Panc1 (cell line): ENCODE measurements around the gene SMC2.

Experiments
- CTCF ChIP-seq: fragments of 450-650 bp; IDR thresholded peaks from 2 replicates; pipeline ENCODE4 v1.5.1; 2017; ENCODE audit warnings: mild to moderate bottlenecking
- POLR2AphosphoS5 ChIP-seq: IDR thresholded peaks from 2 replicates; pipeline ENCODE4 v1.6.1; 2012; ENCODE audit warnings: mild to moderate bottlenecking, low read depth, low read length, moderate library complexity
- REST ChIP-seq, 2 experiments: IDR thresholded peaks; 2 replicates each; pipeline ENCODE4 v1.6.1; 2011 to 2012; ENCODE audit warnings: low read depth in 2 of 2, control low read depth in 1 of 2, low read length in 1 of 2, mild to moderate bottlenecking in 1 of 2, moderate library complexity in 1 of 2; ENCODE audit not compliant: insufficient read depth in 1 of 2
- TCF7L2 ChIP-seq: IDR thresholded peaks from 2 replicates; pipeline ENCODE4 v1.6.1; 2011; ENCODE audit warnings: mild to moderate bottlenecking, low read depth, low read length, inconsistent platforms

GRCh38 chr9:104078596-104078995 lies 15.5 kb upstream of the SMC2 start:
- TF ChIP-seq POLR2AphosphoS5: no peak
- no peak for TF ChIP-seq CTCF
- no peak for TF ChIP-seq REST (IDR thresholded peaks at IDR 0.05; ENCODE audit: insufficient read depth in 1 of 2, low read depth in 2 of 2, low read length in 1 of 2)
- no peak for TF ChIP-seq TCF7L2
